Right lobe of liver (tissue), 6 donors: ENCODE measurements around the gene ASB4. TPM values are rescaled to one million over a fixed set of nuclear protein-coding genes. Genes with fewer than 3 reads are reported as not detected.

Source experiments
- ATAC-seq, 4 donors: fragments of 200-7000 bp; cut with Tn5 transposase; one replicate each; pipeline ENCODE4 v1.9.1; 2020; ENCODE audit warnings: mild to moderate bottlenecking in 4 of 4, moderate library complexity in 4 of 4
- DNase-seq, 3 donors: peaks; one replicate each; pipeline ENCODE4 v3.0.0-alpha.2; 2020
- H3K27ac ChIP-seq, 3 donors: fragments of 200-600 bp; one replicate each; pipeline ENCODE4 v1.8.0; 2022
- H3K27me3 ChIP-seq, 2 donors: fragments of 200-600 bp; one replicate each; pipeline ENCODE4 v1.8.0; 2022
- H3K36me3 ChIP-seq, 4 donors: fragments of 200-600 bp; sonication (generic) in 1 of 4; one replicate each; pipeline versions ENCODE4 v1.5.1 to v1.8.0; 2017 to 2022; ENCODE audit warnings: control low read depth in 1 of 4
- H3K4me1 ChIP-seq, 4 donors: fragments of 200-600 bp; sonication (generic) in 1 of 4; one replicate each; pipeline versions ENCODE4 v1.5.1 to v1.8.0; 2017 to 2022; ENCODE audit warnings: control low read depth in 1 of 4
- H3K4me3 ChIP-seq, 3 donors: fragments of 200-600 bp; one replicate each; pipeline ENCODE4 v1.8.0; 2022
- H3K9me3 ChIP-seq, 4 donors: fragments of 200-600 bp; sonication (generic) in 1 of 4; one replicate each; pipeline versions ENCODE4 v1.5.1 to v1.8.0; 2017 to 2022; ENCODE audit warnings: control low read depth in 1 of 4
- CTCF ChIP-seq, 4 donors: fragments of 200-600 bp in 3 of 4; fragments of 450-650 bp in 1 of 4; IDR thresholded peaks; one replicate each; pipeline versions ENCODE4 v1.5.1 to v1.8.0; 2016 to 2022; ENCODE audit warnings: antibody characterized with exemption in 4 of 4, mild to moderate bottlenecking in 2 of 4
- POLR2A ChIP-seq: fragments of 450-650 bp; IDR thresholded peaks from one replicate; pipeline ENCODE4 v1.6.1; 2017; ENCODE audit warnings: antibody characterized with exemption, mild to moderate bottlenecking
- WGBS: methylation state at CpG from one replicate; pipeline ENCODE4 v1.1.6; 2018; ENCODE audit warnings: low coverage, low lambda C conversion rate; ENCODE audit not compliant: insufficient coverage; ENCODE audit errors: missing lambda C conversion rate; 5-methylcytosine and 5-hydroxymethylcytosine counted together
- intact Hi-C, 2 donors: fragments of 100-400 bp; cut with DNase I; formaldehyde crosslinking; loops; one replicate each; pipeline versions ENCODE4 v1.11.2 to v1.14.1; 2022
- total RNA-seq, 6 experiments: library from RNA; depleted of rRNA in 2 of 6; stranded (reverse); fragments of >200 nt in 2 of 6; fragmentation: NEBNext Ultra II Directional in 3 of 6; extraction: Animal tissue kit (Norgen Biotek cat#: 25700) in 3 of 6; gene quantifications; one replicate each; pipeline versions ENCODE4 v1.1.0 to v1.2.4, GENCODE V29; 2016 to 2023
- donor health status: DM: no; HTN: yes; CAD: no.
- donor health status: DM: no; HTN: no; CAD: no.
- donor health status: DM: no; HTN: no; CAD: no.
- donor health status: DM: no; HTN: yes; CAD: no.
- donor health status: DM: no; HTN: yes; CAD: no.

Gene ASB4
- total RNA-seq, 6 experiments from 2014 or later, result 0.29 to 3.4 (median 0.49) TPM; not detected in 1

GRCh38 chr7:95490231-95490762 is 4.6 kb downstream of the ASB4 start:
- H3K9me3 ChIP-seq, result no peaks in the 10 kb centered on the region
- no peak for ATAC-seq
- intact Hi-C loops, result no loop called here
- 57% methylated on average over 3 of the region's 3 CpGs for whole genome bisulfite sequencing
- H3K27me3 ChIP-seq, result no peaks in the 10 kb centered on the region
- H3K4me1 ChIP-seq, result no peaks in the 10 kb centered on the region
- no peak for DNase-seq
- H3K27ac ChIP-seq, result no peak overlapping the region
- no peak overlapping the region for H3K4me3 ChIP-seq
- H3K36me3 ChIP-seq, result no peaks in the 10 kb centered on the region
- TF ChIP-seq POLR2A (no peak), CTCF (IDR thresholded peaks at IDR 0.05) (no peak)

- Histone ChIP-seq H3K27me3 (no peaks in the 10 kb centered on the region), H3K4me1 (no peaks in the 10 kb centered on the region), H3K9me3 (no peaks in the 10 kb centered on the region), H3K36me3 (no peaks in the 10 kb centered on the region), H3K27ac (no peak overlapping the region), H3K4me3 (no peak overlapping the region)
- TF ChIP-seq CTCF (IDR thresholded peaks at IDR 0.05) (no peak), POLR2A (no peak)
- intact Hi-C loops, result no loop called here
- WGBS, result 71% methylated on average over 2 of the region's 4 CpGs
- no peak for ATAC-seq
- DNase-seq, result no peak
Observed at GRCh38 chr7:95491201-95491600, 5.5 kb downstream of the ASB4 start.

- Histone ChIP-seq H3K36me3 (no peaks in the 10 kb centered on the region), H3K4me1 (no peaks in the 10 kb centered on the region), H3K27ac (no peak overlapping the region), H3K9me3 (no peaks in the 10 kb centered on the region), H3K4me3 (no peak overlapping the region), H3K27me3 (no peaks in the 10 kb centered on the region)
- 75% methylated on average over 2 of the region's 2 CpGs for WGBS
- no peak for ATAC-seq
- DNase-seq, result no peak
- no peak for TF ChIP-seq CTCF (IDR thresholded peaks at IDR 0.05)
- no peak for TF ChIP-seq POLR2A
- intact Hi-C loops, result no loop called here
Observed at GRCh38 chr7:95491634-95492314, 6.0 kb downstream of the ASB4 start.

GRCh38 chr7:95493247-95493646 is 7.5 kb downstream of the ASB4 start:
- ATAC-seq (no peak), DNase-seq (no peak)
- Histone ChIP-seq H3K36me3 (no peaks in the 10 kb centered on the region), H3K27ac (no peak overlapping the region), H3K4me3 (no peak overlapping the region), H3K27me3 (no peaks in the 10 kb centered on the region), H3K9me3 (no peaks in the 10 kb centered on the region), H3K4me1 (no peaks in the 10 kb centered on the region)
- intact Hi-C loops, result no loop called here
- TF ChIP-seq CTCF (IDR thresholded peaks at IDR 0.05) (no peak), POLR2A (no peak)
